ENCODE measurements around the gene SLAMF7. TPM values are rescaled to one million over a fixed set of nuclear protein-coding genes. Genes with fewer than 3 reads are reported as not detected.

The SLAMF7 gene
- total RNA-seq, 3 donors from 2014 or later, result 6.4 to 12.7 (median 10.1) TPM

GRCh38 chr1:160761886-160762285 is 22.8 kb downstream of the SLAMF7 start:
- no peak for DNase-seq
- intact Hi-C loops (cut with DNase I, micrococcal nuclease), result no loop called here
- no peaks in the 10 kb centered on the region for H3K36me3 ChIP-seq (ENCODE audit: low read depth)
- no peaks in the 10 kb centered on the region for H3K9me3 ChIP-seq
- TF ChIP-seq CTCF (IDR thresholded peaks at IDR 0.05), result no peak
- no peak for ATAC-seq
- no peaks in the 10 kb centered on the region for H3K4me1 ChIP-seq (ENCODE audit: low read depth)
- H3K4me3 ChIP-seq, result no peak overlapping the region

GRCh38 chr1:160763993-160764392 is 24.9 kb downstream of the SLAMF7 start:
- Histone ChIP-seq H3K4me1 (ENCODE audit: low read depth) (no peaks in the 10 kb centered on the region), H3K9me3 (no peaks in the 10 kb centered on the region), H3K36me3 (ENCODE audit: low read depth) (no peaks in the 10 kb centered on the region), H3K4me3 (no peak overlapping the region)
- ATAC-seq (no peak), DNase-seq (no peak)
- intact Hi-C loops (cut with DNase I, micrococcal nuclease), result no loop called here
- no peak for TF ChIP-seq CTCF (IDR thresholded peaks at IDR 0.05)

GRCh38 chr1:160767395-160768294 is 28.6 kb downstream of the SLAMF7 start:
- Histone ChIP-seq H3K9me3 (no peaks in the 10 kb centered on the region), H3K4me1 (ENCODE audit: low read depth) (no peaks in the 10 kb centered on the region), H3K36me3 (ENCODE audit: low read depth) (no peaks in the 10 kb centered on the region), H3K4me3 (no peak overlapping the region)
- intact Hi-C loops (cut with DNase I, micrococcal nuclease), result no loop called here
- no peak for TF ChIP-seq CTCF (IDR thresholded peaks at IDR 0.05)
- DNase-seq (no peak), ATAC-seq (peak; percentile 63)

GRCh38 chr1:160768295-160768657 is 29.2 kb downstream of the SLAMF7 start:
- Histone ChIP-seq H3K9me3 (no peaks in the 10 kb centered on the region), H3K4me1 (ENCODE audit: low read depth) (no peaks in the 10 kb centered on the region), H3K4me3 (no peak overlapping the region), H3K36me3 (ENCODE audit: low read depth) (no peaks in the 10 kb centered on the region)
- DNase-seq (peak; percentile 68 to 78 (median 73)), ATAC-seq (peak; percentile 95)
- peak; percentile 49 for TF ChIP-seq CTCF (IDR thresholded peaks at IDR 0.05)
- intact Hi-C loops (cut with DNase I, micrococcal nuclease), result no loop called here

- H3K4me3 ChIP-seq, result no peak overlapping the region
- intact Hi-C loops (cut with DNase I, micrococcal nuclease), result no loop called here
- no peak for TF ChIP-seq CTCF (IDR thresholded peaks at IDR 0.05)
- DNase-seq (no peak), ATAC-seq (no peak)
- no peaks in the 10 kb centered on the region for H3K36me3 ChIP-seq (ENCODE audit: low read depth)
- H3K4me1 ChIP-seq (ENCODE audit: low read depth), result no peaks in the 10 kb centered on the region
- H3K9me3 ChIP-seq, result no peaks in the 10 kb centered on the region
Observed at GRCh38 chr1:160772331-160772730, 33.3 kb downstream of the SLAMF7 start.
